ENCODE data around the gene CHD1. TPM values are rescaled to one million over a fixed set of nuclear protein-coding genes. Genes with fewer than 3 reads are reported as not detected.

Gene CHD1
- 126 TPM for total RNA-seq

GRCh38 chr5:98928873-98929709 is at the start of gene CHD1:
Gene CHD1 (minus strand): TSS chr5:98929007. CDS start chr5:98926386, 2,621 bp downstream.

Small RNA genes within 50 kb of the gene (small RNA-seq; reads per million reads assigned to genes)
- gene RF00019 (ENCODE audit: low replicate concordance) (not detected), gene RNU6-402P (ENCODE audit: low replicate concordance) (not detected)

Other genes starting within 250 kb of the CHD1 start
- gene RGMB, start 155.3 kb downstream of the CHD1 start, total RNA-seq, result 73.2 TPM